ENCODE data around the gene RASGRF2.

DNA sequence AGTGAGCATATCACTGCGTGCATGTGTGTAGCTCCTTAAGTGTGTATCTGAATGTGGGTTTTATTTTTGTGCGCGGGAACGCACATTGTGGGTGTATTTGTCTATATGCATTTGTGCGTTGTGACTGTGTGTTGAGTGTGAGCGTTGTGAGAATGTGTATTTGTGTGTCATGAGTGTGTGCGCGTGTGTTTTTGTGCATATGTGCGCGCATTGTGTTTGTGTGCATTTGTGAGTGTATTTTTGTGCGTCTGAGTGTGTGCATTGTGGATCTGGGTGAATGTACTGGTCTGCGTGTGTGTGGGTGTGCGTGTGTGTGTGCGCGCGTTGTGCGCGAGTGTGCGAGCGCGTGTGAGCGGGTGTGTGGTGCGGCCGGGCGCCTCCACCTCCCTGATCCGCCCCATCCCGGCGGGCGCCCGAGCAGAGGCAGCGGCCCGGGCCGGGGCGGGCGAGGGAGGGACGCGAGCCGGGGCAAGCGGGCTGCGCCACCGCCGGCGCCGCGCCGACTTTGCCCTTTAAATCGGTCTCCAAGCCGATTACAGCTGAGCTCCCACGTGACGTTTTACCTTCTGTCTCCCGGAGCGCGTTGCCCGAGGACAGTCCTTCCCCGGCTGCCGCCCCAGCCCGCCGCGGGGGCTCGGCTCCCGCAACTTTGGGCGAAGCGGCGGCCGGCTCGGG, at the start of gene RASGRF2:
- TF ChIP-seq, protein P1, sequence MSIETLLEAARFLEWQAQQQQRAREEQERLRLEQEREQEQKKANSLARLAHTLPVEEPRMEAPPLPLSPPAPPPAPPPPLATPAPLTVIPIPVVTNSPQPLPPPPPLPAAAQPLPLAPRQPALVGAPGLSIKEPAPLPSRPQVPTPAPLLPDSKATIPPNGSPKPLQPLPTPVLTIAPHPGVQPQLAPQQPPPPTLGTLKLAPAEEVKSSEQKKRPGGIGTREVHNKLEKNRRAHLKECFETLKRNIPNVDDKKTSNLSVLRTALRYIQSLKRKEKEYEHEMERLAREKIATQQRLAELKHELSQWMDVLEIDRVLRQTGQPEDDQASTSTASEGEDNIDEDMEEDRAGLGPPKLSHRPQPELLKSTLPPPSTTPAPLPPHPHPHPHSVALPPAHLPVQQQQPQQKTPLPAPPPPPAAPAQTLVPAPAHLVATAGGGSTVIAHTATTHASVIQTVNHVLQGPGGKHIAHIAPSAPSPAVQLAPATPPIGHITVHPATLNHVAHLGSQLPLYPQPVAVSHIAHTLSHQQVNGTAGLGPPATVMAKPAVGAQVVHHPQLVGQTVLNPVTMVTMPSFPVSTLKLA (conservative IDR thresholded peaks at IDR 0.05) = no peak
- TF ChIP-seq FOXK2 (conservative IDR thresholded peaks at IDR 0.05 in 1 of 2, IDR thresholded peaks at IDR 0.05 in 1 of 2; ENCODE audit: low read depth in 2 of 2) (no peak), ZNF644 (tag; IDR thresholded peaks at IDR 0.05; ENCODE audit: low read depth) (no peak), DPF2 (IDR thresholded peaks at IDR 0.05) (no peak), HIVEP1 (CRISPR knock-in tag; IDR thresholded peaks at IDR 0.05) (no peak), RFX5 (IDR thresholded peaks at IDR 0.05; ENCODE audit: low read depth, low read length) (no peak), BRD4 (IDR thresholded peaks at IDR 0.05) (no peak), PURB (CRISPR knock-in tag; IDR thresholded peaks at IDR 0.05; ENCODE audit: low read depth) (no peak), HDAC2 (IDR thresholded peaks at IDR 0.05) (no peak), ZFPM2 (CRISPR knock-in tag; IDR thresholded peaks at IDR 0.05) (no peak), MAFK (IDR thresholded peaks at IDR 0.05; ENCODE audit: low read length) (no peak)

All from K562 (cell line).